Measurements from ENCODE around the gene SHISA9.

DNA sequence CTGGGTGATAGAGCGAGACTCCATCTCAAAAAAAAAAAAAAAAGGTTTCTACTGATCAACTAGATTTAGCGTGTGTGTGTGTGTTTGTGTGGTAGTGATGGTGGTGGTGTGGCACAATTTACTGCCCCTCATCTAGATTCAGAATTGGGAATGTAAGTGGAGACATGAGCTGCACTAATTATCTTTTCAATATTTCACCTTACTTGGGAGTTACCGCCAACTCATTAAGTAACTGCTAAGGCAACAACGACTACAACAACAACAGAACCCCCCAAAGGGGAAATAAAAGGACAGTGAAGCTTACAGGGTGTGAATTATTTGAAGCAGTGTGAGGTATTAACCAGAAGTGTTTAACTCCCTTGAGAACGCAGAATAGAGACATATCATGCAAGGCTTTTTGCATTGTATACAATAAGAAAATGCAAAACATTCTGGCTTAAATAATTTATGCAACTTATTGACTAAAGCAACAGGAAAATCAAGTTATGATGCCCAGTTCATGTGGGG lies 180.5 kb downstream of the SHISA9 start:
- TF ChIP-seq, protein P1, sequence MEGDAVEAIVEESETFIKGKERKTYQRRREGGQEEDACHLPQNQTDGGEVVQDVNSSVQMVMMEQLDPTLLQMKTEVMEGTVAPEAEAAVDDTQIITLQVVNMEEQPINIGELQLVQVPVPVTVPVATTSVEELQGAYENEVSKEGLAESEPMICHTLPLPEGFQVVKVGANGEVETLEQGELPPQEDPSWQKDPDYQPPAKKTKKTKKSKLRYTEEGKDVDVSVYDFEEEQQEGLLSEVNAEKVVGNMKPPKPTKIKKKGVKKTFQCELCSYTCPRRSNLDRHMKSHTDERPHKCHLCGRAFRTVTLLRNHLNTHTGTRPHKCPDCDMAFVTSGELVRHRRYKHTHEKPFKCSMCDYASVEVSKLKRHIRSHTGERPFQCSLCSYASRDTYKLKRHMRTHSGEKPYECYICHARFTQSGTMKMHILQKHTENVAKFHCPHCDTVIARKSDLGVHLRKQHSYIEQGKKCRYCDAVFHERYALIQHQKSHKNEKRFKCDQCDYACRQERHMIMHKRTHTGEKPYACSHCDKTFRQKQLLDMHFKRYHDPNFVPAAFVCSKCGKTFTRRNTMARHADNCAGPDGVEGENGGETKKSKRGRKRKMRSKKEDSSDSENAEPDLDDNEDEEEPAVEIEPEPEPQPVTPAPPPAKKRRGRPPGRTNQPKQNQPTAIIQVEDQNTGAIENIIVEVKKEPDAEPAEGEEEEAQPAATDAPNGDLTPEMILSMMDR (conservative IDR thresholded peaks at IDR 0.05; ENCODE audit: low read depth, low read length): no peak
- no peak for TF ChIP-seq RAD21 (IDR thresholded peaks at IDR 0.05; ENCODE audit: low read length)
- TF ChIP-seq POLR2A (IDR thresholded peaks at IDR 0.05; ENCODE audit: low read depth, low read length): no peak
- no peak for TF ChIP-seq MXI1 (IDR thresholded peaks at IDR 0.05; ENCODE audit: borderline replicate concordance, low read depth, low read length)
- no peak for TF ChIP-seq RFX5 (IDR thresholded peaks at IDR 0.05; ENCODE audit: low read depth, low read length)
- no peak for TF ChIP-seq CEBPB (IDR thresholded peaks at IDR 0.05; ENCODE audit: low read depth, low read length)
- TF ChIP-seq FOS (IDR thresholded peaks at IDR 0.05; ENCODE audit: low read depth, low read length): no peak
- TF ChIP-seq BHLHE40 (IDR thresholded peaks at IDR 0.05; ENCODE audit: low read depth, low read length): no peak
- no peak for TF ChIP-seq MAFK (IDR thresholded peaks at IDR 0.05; ENCODE audit: low read depth, low read length)
- TF ChIP-seq MAZ (IDR thresholded peaks at IDR 0.05; ENCODE audit: borderline replicate concordance, low read depth, low read length): no peak
- no peak for TF ChIP-seq SMC3 (IDR thresholded peaks at IDR 0.05; ENCODE audit: low read depth, low read length)
- TF ChIP-seq NFE2L2 (IDR thresholded peaks at IDR 0.05; ENCODE audit: low read depth, low read length): no peak
- TF ChIP-seq, protein P2, sequence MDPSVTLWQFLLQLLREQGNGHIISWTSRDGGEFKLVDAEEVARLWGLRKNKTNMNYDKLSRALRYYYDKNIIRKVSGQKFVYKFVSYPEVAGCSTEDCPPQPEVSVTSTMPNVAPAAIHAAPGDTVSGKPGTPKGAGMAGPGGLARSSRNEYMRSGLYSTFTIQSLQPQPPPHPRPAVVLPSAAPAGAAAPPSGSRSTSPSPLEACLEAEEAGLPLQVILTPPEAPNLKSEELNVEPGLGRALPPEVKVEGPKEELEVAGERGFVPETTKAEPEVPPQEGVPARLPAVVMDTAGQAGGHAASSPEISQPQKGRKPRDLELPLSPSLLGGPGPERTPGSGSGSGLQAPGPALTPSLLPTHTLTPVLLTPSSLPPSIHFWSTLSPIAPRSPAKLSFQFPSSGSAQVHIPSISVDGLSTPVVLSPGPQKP (IDR thresholded peaks at IDR 0.05; ENCODE audit: borderline replicate concordance, low read depth, low read length): no peak
